HepG2 (cell line): ENCODE data around the gene PLEKHM2. TPM values are rescaled to one million over a fixed set of nuclear protein-coding genes. Genes with fewer than 3 reads are reported as not detected.

Source experiments
- ATAC-seq: fragments of 200-7000 bp; cut with Tn5 transposase; 3 replicates; pipeline ENCODE4 v1.9.1; 2020; ENCODE audit warnings: mild to moderate bottlenecking, moderate library complexity
- BruUV-seq: library from RNA; stranded (reverse); fragments of 400-500 nt; replicated peaks from 2 replicates; lab custom pipeline; 2021; lab: Mats Ljungman, UMichigan
- CTCF ChIA-PET: fragments of 300-600 bp; formaldehyde crosslinking; extraction: SDS; loops from one replicate; lab custom pipeline; 2021; ENCODE audit warnings: low total read pairs, inconsistent platforms, low intra/inter-chr PET ratio; lab: Yijun Ruan, JAX
- POLR2A ChIA-PET: fragments of 350-600 bp; sonication (Branson Sonifier 250); formaldehyde crosslinking; loops from one replicate; lab custom pipeline; 2020; ENCODE audit warnings: antibody characterized with exemption, inconsistent platforms; lab: Yijun Ruan, JAX
- DNase-seq: peaks from one replicate; pipeline ENCODE4 v3.0.0-alpha.2; 2015; ENCODE audit warnings: low spot score
- FAIRE-seq: peaks from 3 replicates; lab custom pipeline; 2011; peaks lifted over from hg19 to GRCh38; lab: Jason Lieb, UNC
- H2AFZ ChIP-seq: one replicate; pipeline ENCODE4 v1.6.1; 2011; ENCODE audit warnings: low read length, inconsistent platforms
- H3K27ac ChIP-seq: fragments of 300-600 bp; 3 replicates; pipeline ENCODE4 v1.8.0; 2011; ENCODE audit warnings: mixed run types, mild to moderate bottlenecking, mixed read lengths, low read length, inconsistent platforms; ENCODE audit not compliant: insufficient read depth; ENCODE audit errors: extremely low read length
- H3K27me3 ChIP-seq, 2 experiments: fragments of 200-600 bp in 1 of 2; 2 replicates in 1 of 2; 3 replicates in 1 of 2; pipeline versions ENCODE4 v1.6.0 to v1.8.0; 2011; ENCODE audit warnings: low read length in 2 of 2, mild to moderate bottlenecking in 2 of 2, moderate library complexity in 2 of 2, inconsistent platforms in 1 of 2; ENCODE audit not compliant: insufficient read depth in 2 of 2, control insufficient read depth in 1 of 2
- H3K36me3 ChIP-seq, 2 experiments: fragments of 200-600 bp in 1 of 2; replicated peaks in 1 of 2; 2 replicates in 1 of 2; 3 replicates in 1 of 2; pipeline versions ENCODE4 v1.5.1 to v1.8.0; 2011; ENCODE audit warnings: low read length in 2 of 2, inconsistent platforms in 1 of 2; ENCODE audit not compliant: insufficient read depth in 2 of 2, control insufficient read depth in 1 of 2
- H3K4me1 ChIP-seq: 2 replicates; pipeline ENCODE4 v1.5.1; 2012; ENCODE audit warnings: low read length, inconsistent platforms; ENCODE audit not compliant: insufficient read depth
- H3K4me2 ChIP-seq: 2 replicates; pipeline ENCODE4 v1.6.0; 2011; ENCODE audit warnings: low read depth, low read length, inconsistent platforms
- H3K4me3 ChIP-seq, 3 experiments: fragments of 200-600 bp in 1 of 3; sonication (generic), shearing (Covaris generic) in 1 of 3; replicated peaks in 1 of 3; 2 replicates each; pipeline ENCODE4 v1.5.1; 2011 to 2016; ENCODE audit warnings: low read length in 3 of 3, inconsistent platforms in 2 of 3, low read depth in 2 of 3, mild to moderate bottlenecking in 2 of 3, control low read depth in 1 of 3, mixed read lengths in 1 of 3; ENCODE audit not compliant: insufficient read depth in 1 of 3
- H3K79me2 ChIP-seq: one replicate; pipeline ENCODE4 v1.6.1; 2011; ENCODE audit warnings: low read length, inconsistent platforms; ENCODE audit not compliant: insufficient read depth
- H3K9ac ChIP-seq: 2 replicates; pipeline ENCODE4 v1.6.0; 2011; ENCODE audit warnings: mild to moderate bottlenecking, low read depth, low read length, inconsistent platforms; ENCODE audit not compliant: insufficient read depth
- H3K9me3 ChIP-seq: 2 replicates; pipeline ENCODE4 v1.5.1; 2012; ENCODE audit warnings: mild to moderate bottlenecking, low read length
- H4K20me1 ChIP-seq: 2 replicates; pipeline ENCODE4 v1.6.0; 2011; ENCODE audit warnings: inconsistent platforms, mild to moderate bottlenecking, low read length, moderate library complexity; ENCODE audit not compliant: insufficient read depth
- GABPA ChIP-seq, 2 experiments: IDR thresholded peaks; 2 replicates each; pipeline ENCODE4 v1.6.1; 2011 to 2016; ENCODE audit warnings: low read depth in 2 of 2, low read length in 1 of 2, missing biosample characterization in 1 of 2, missing genetic modification characterization in 1 of 2
- PITX1 ChIP-seq: sonication (generic); formaldehyde crosslinking; IDR thresholded peaks from 2 replicates; pipeline ENCODE4 v1.5.1; 2020; ENCODE audit warnings: mild to moderate bottlenecking, missing genetic modification reagents
- SRSF9 ChIP-seq: fragments of 200-400 bp; formaldehyde crosslinking; IDR thresholded peaks from 2 replicates; pipeline ENCODE4 v1.6.1; 2018; ENCODE audit warnings: borderline replicate concordance, mild to moderate bottlenecking, low read depth, low read length; ENCODE audit not compliant: insufficient read depth, poor library complexity, severe bottlenecking
- ZC3H13 ChIP-seq: sonication (generic); formaldehyde crosslinking; IDR thresholded peaks from 2 replicates; pipeline ENCODE4 v1.8.1; 2023; ENCODE audit warnings: mild to moderate bottlenecking, missing genetic modification reagents, moderate library complexity
- ZNF780A ChIP-seq: sonication (generic); formaldehyde crosslinking; IDR thresholded peaks from 2 replicates; pipeline ENCODE4 v1.8.0; 2022; ENCODE audit warnings: mild to moderate bottlenecking, missing genetic modification reagents, moderate library complexity
- WGBS: methylation state at CpG from one replicate; pipeline ENCODE4 v1.1.6; 2017; ENCODE audit warnings: low lambda C conversion rate; 5-methylcytosine and 5-hydroxymethylcytosine counted together
- in situ Hi-C: cut with HindIII; loops from 2 replicates; pipeline ENCODE4 v1.10.0; 2017; ENCODE audit warnings: low pct_unique_long_range_greater_than_20kb; ENCODE audit not compliant: extremely low pct_ligation_motif_present
- intact Hi-C: fragments of 100-400 bp; cut with micrococcal nuclease; formaldehyde crosslinking; loops from one replicate; pipeline ENCODE4 v1.10.0; 2022; ENCODE audit not compliant: unreplicated experiment
- polyA plus RNA-seq, 8 experiments: library from polyadenylated mRNA; depleted of rRNA in 3 of 8; stranded (reverse) in 7 of 8; unstranded in 1 of 8; fragments of >200 nt; fragmentation: Illumina TruSeq in 4 of 8; extraction: Trizol in 4 of 8; gene quantifications; 2 replicates each; pipeline versions ENCODE4 v1.2.1 to v1.2.3, GENCODE V29; 2011 to 2016; ENCODE audit warnings: low read depth in 4 of 8, missing spikeins in 1 of 8, mixed read lengths in 1 of 8; ENCODE audit not compliant: insufficient read depth in 1 of 8
- total RNA-seq, 5 experiments: library from RNA; depleted of rRNA; stranded (reverse); fragments of >200 nt; fragmentation: Illumina TruSeq; extraction: Trizol; gene quantifications; 2 replicates each; pipeline ENCODE4 v1.2.3, GENCODE V29; 2016; ENCODE audit warnings: low read depth in 1 of 5
- TF ChIP-seq, protein P1 (sequence below), 2 experiments: fragments of 450-650 bp in 1 of 2; sonication (generic) in 1 of 2; formaldehyde crosslinking; IDR thresholded peaks; 2 replicates each; pipeline versions ENCODE4 v1.5.0 to v1.8.0; 2020 to 2022; ENCODE audit warnings: mild to moderate bottlenecking in 1 of 2, missing genetic modification reagents in 1 of 2
- TF ChIP-seq, protein P2 (sequence below): sonication (generic); formaldehyde crosslinking; IDR thresholded peaks from 2 replicates; pipeline ENCODE4 v1.5.1; 2020; ENCODE audit warnings: mild to moderate bottlenecking, moderate library complexity, missing genetic modification reagents

Gene PLEKHM2
- total and polyA plus RNA-seq, 2 of the 13 experiments (the other 11 are each of a cell fraction or from before 2014, with no cell fraction given), result 16.5 to 27.3 TPM

- no peaks in the 10 kb centered on the region for H3K27me3 ChIP-seq
- no peak overlapping the region for H3K9ac ChIP-seq
- CTCF ChIA-PET, result no interaction called here
- H3K27ac ChIP-seq, result no peak overlapping the region
- H3K4me2 ChIP-seq, result no peak overlapping the region
- no peaks in the 10 kb centered on the region for H3K9me3 ChIP-seq
- peaks cover 14 to 74% of the 10 kb centered on the region in 2 experiments for H3K36me3 ChIP-seq
- no peak overlapping the region for H2AFZ ChIP-seq
- WGBS, result 96% methylated on average over 2 of the region's 2 CpGs
- POLR2A ChIA-PET, result no interaction called here
- no TSS peak for BruUV-seq
- FAIRE-seq, result no peak
- in situ Hi-C loops (no loop called here), intact Hi-C loops (no loop called here)
- no peak for DNase-seq
- H3K4me1 ChIP-seq, result no peaks in the 10 kb centered on the region
- no peak overlapping the region for H3K4me3 ChIP-seq
- ATAC-seq, result no peak
- H3K79me2 ChIP-seq, result peaks cover 2% of the 10 kb centered on the region
- TF ChIP-seq ZC3H13 (CRISPR knock-in tag) (no peak), GABPA (IDR thresholded peaks at IDR 0.05; ENCODE audit: low read depth, low read length) (no peak), GABPA (CRISPR knock-in tag; IDR thresholded peaks at IDR 0.05; ENCODE audit: low read depth) (no peak), ZNF780A (CRISPR knock-in tag) (no peak), SRSF9 (no peak), PITX1 (CRISPR knock-in tag) (no peak)
- TF ChIP-seq, protein P1, sequence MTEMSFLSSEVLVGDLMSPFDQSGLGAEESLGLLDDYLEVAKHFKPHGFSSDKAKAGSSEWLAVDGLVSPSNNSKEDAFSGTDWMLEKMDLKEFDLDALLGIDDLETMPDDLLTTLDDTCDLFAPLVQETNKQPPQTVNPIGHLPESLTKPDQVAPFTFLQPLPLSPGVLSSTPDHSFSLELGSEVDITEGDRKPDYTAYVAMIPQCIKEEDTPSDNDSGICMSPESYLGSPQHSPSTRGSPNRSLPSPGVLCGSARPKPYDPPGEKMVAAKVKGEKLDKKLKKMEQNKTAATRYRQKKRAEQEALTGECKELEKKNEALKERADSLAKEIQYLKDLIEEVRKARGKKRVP (CRISPR knock-in tag; IDR thresholded peaks at IDR 0.05), result no peak
- TF ChIP-seq, protein P2, sequence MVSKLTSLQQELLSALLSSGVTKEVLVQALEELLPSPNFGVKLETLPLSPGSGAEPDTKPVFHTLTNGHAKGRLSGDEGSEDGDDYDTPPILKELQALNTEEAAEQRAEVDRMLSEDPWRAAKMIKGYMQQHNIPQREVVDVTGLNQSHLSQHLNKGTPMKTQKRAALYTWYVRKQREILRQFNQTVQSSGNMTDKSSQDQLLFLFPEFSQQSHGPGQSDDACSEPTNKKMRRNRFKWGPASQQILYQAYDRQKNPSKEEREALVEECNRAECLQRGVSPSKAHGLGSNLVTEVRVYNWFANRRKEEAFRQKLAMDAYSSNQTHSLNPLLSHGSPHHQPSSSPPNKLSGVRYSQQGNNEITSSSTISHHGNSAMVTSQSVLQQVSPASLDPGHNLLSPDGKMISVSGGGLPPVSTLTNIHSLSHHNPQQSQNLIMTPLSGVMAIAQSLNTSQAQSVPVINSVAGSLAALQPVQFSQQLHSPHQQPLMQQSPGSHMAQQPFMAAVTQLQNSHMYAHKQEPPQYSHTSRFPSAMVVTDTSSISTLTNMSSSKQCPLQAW (CRISPR knock-in tag), result no peak
- peaks cover 11% of the 10 kb centered on the region; the same call in 1 of the 2 replicates for H4K20me1 ChIP-seq
These were observed 33.7 kb upstream of the PLEKHM2 start for GRCh38 chr1:15650433-15650832.
